ENCODE measurements around the gene RNF7.

The RNF7 gene

DNA sequence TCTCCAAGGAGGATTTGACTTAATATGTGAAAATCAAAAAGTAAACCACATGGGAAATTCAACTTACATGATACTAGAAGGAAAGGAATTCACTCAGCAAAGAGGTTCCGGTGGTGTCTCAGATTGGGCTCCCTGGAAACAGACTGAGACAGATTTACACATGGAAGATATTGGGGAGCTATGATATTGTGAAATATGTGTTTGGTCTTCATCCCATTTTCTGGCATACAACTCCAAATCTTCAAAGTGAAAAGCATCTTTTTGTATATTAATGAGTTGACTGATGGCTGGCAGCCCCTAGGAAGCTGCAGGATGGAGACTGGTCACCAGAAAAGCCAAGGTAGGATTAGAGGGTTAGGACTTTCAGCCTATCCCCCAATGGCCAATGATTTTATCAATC is 54.4 kb downstream of the RNF7 start:
- Histone ChIP-seq H3K23ac (ENCODE audit: low read length) (no peak overlapping the region), H3K79me2 (ENCODE audit: control insufficient read depth, insufficient read depth, low read length) (no peaks in the 10 kb centered on the region), H3K9ac (ENCODE audit: low read length) (no peak overlapping the region), H4K8ac (ENCODE audit: low read depth, low read length) (no peak overlapping the region), H4K5ac (ENCODE audit: low read length) (no peak overlapping the region), H3K18ac (ENCODE audit: low read length) (no peak overlapping the region), H3K27ac (ENCODE audit: low read depth, low read length) (no peak overlapping the region), H3K4me1 (ENCODE audit: control insufficient read depth, low read depth, low read length) (peaks cover 2% of the 10 kb centered on the region), H3K4me3 (ENCODE audit: low read length) (no peak overlapping the region), H2AK5ac (ENCODE audit: low read length) (no peak overlapping the region), H3K79me1 (ENCODE audit: low read length) (no peaks in the 10 kb centered on the region), H3K4me2 (ENCODE audit: low read length) (no peak overlapping the region), H3K4ac (ENCODE audit: low read depth, low read length) (no peak overlapping the region), H2BK5ac (ENCODE audit: low read length) (no peak overlapping the region), H3K56ac (ENCODE audit: low read length) (no peak overlapping the region), H2BK15ac (replicated peaks; ENCODE audit: low read depth) (no peak overlapping the region), H3K27me3 (ENCODE audit: insufficient read depth, low read length, poor library complexity) (no peaks in the 10 kb centered on the region), H2BK120ac (ENCODE audit: low read depth, low read length) (no peak overlapping the region), H3K36me3 (ENCODE audit: control insufficient read depth, insufficient read depth, low read length) (no peaks in the 10 kb centered on the region)
- DNase-seq, result no peak
- no CpG with 5 or more reads among the region's 1 CpG for WGBS (ENCODE audit: extremely low coverage, insufficient coverage, low lambda C conversion rate)

GRCh38 chr3:141793476-141794260 is 55.6 kb downstream of the RNF7 start:
- no peak overlapping the region for H3K18ac ChIP-seq (ENCODE audit: low read length)
- peak; percentile 44 for DNase-seq
- WGBS (ENCODE audit: extremely low coverage, insufficient coverage, low lambda C conversion rate), result no CpG with 5 or more reads among the region's 8 CpGs

DNA sequence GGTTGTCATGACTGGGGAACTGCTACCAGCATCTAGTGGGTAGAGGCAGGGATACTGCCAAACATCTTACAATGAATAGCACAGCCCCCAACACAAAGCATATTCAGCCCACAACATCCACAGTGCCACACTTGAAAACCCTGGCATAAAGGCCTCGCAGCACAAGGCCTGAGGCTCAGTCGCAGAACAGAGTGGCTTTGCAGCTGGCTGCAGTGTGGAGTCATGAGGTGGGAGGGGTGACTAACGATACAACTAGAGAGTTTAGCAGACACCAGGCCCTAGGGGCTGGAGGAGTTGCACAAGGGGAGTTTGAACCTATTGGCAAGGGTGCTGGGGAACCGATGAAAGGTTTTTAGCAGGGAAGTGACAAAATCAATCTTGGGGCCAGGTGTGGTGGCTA is 57.2 kb downstream of the RNF7 start:
- H2BK5ac ChIP-seq (ENCODE audit: low read length), result no peak overlapping the region
- H3K9ac ChIP-seq (ENCODE audit: low read length), result no peak overlapping the region
- DNase-seq, result peak; percentile 16
- H3K36me3 ChIP-seq (ENCODE audit: control insufficient read depth, insufficient read depth, low read length), result no peaks in the 10 kb centered on the region
- H3K79me1 ChIP-seq (ENCODE audit: low read length), result no peaks in the 10 kb centered on the region
- H3K4me3 ChIP-seq (ENCODE audit: low read length), result no peak overlapping the region
- no peaks in the 10 kb centered on the region for H3K27me3 ChIP-seq (ENCODE audit: insufficient read depth, low read length, poor library complexity)
- H2AK5ac ChIP-seq (ENCODE audit: low read length), result no peak overlapping the region
- no CpG with 5 or more reads among the region's 4 CpGs for WGBS (ENCODE audit: extremely low coverage, insufficient coverage, low lambda C conversion rate)
- no peak overlapping the region for H4K5ac ChIP-seq (ENCODE audit: low read length)
- peak overlapping the region; percentile 51 for H3K56ac ChIP-seq (ENCODE audit: low read length)
- H3K23ac ChIP-seq (ENCODE audit: low read length), result no peak overlapping the region
- H3K4me2 ChIP-seq (ENCODE audit: low read length), result no peak overlapping the region
- H4K8ac ChIP-seq (ENCODE audit: low read depth, low read length), result no peak overlapping the region
- no peak overlapping the region for H2BK120ac ChIP-seq (ENCODE audit: low read depth, low read length)
- no peaks in the 10 kb centered on the region for H3K79me2 ChIP-seq (ENCODE audit: control insufficient read depth, insufficient read depth, low read length)
- no peak overlapping the region for H3K18ac ChIP-seq (ENCODE audit: low read length)
- no peak overlapping the region for H3K27ac ChIP-seq (ENCODE audit: low read depth, low read length)
- no peak overlapping the region for H2BK15ac ChIP-seq (replicated peaks; ENCODE audit: low read depth)
- no peak overlapping the region for H3K4ac ChIP-seq (ENCODE audit: low read depth, low read length)
- peaks cover 8% of the 10 kb centered on the region for H3K4me1 ChIP-seq (ENCODE audit: control insufficient read depth, low read depth, low read length)

More at GRCh38 chr3:141793476-141794260, 55.6 kb downstream of the RNF7 start:
- H3K79me1 ChIP-seq (ENCODE audit: low read length), result no peaks in the 10 kb centered on the region
- no peak overlapping the region for H2BK15ac ChIP-seq (replicated peaks; ENCODE audit: low read depth)
- no peak overlapping the region for H2BK120ac ChIP-seq (ENCODE audit: low read depth, low read length)
- H3K4me3 ChIP-seq (ENCODE audit: low read length), result no peak overlapping the region
- no peak overlapping the region for H3K4ac ChIP-seq (ENCODE audit: low read depth, low read length)
- no peak overlapping the region for H4K8ac ChIP-seq (ENCODE audit: low read depth, low read length)
- H2BK5ac ChIP-seq (ENCODE audit: low read length), result no peak overlapping the region
- no peak overlapping the region for H4K5ac ChIP-seq (ENCODE audit: low read length)
- H3K4me1 ChIP-seq (ENCODE audit: control insufficient read depth, low read depth, low read length), result peaks cover 8% of the 10 kb centered on the region
- no peak overlapping the region for H2AK5ac ChIP-seq (ENCODE audit: low read length)
- no peaks in the 10 kb centered on the region for H3K27me3 ChIP-seq (ENCODE audit: insufficient read depth, low read length, poor library complexity)
- no peak overlapping the region for H3K56ac ChIP-seq (ENCODE audit: low read length)
- no peak overlapping the region for H3K27ac ChIP-seq (ENCODE audit: low read depth, low read length)
- H3K36me3 ChIP-seq (ENCODE audit: control insufficient read depth, insufficient read depth, low read length), result no peaks in the 10 kb centered on the region
- no peak overlapping the region for H3K23ac ChIP-seq (ENCODE audit: low read length)
- H3K79me2 ChIP-seq (ENCODE audit: control insufficient read depth, insufficient read depth, low read length), result no peaks in the 10 kb centered on the region
- no peak overlapping the region for H3K9ac ChIP-seq (ENCODE audit: low read length)
- H3K4me2 ChIP-seq (ENCODE audit: low read length), result no peak overlapping the region

DNA sequence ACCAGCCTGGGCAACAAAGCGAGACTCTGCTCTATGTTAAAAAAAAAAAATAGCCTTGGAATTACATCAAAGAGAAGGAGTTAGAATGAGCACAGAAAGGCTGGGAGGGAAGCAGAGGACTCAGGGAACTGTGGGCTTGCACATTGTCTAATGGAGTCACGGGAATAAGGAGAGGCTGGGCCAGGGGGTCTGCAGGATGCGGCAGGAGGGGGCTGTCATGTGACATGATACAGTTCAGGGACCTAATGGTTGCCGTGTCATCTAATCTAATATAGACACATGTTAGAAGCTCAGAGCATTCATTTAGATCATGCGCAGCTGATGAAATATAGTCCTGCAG is 57.6 kb downstream of the RNF7 start:
- DNase-seq, result no peak
- Histone ChIP-seq H2BK120ac (ENCODE audit: low read depth, low read length) (no peak overlapping the region), H4K5ac (ENCODE audit: low read length) (no peak overlapping the region), H3K23ac (ENCODE audit: low read length) (no peak overlapping the region), H3K56ac (ENCODE audit: low read length) (no peak overlapping the region), H3K36me3 (ENCODE audit: control insufficient read depth, insufficient read depth, low read length) (no peaks in the 10 kb centered on the region), H3K4me1 (ENCODE audit: control insufficient read depth, low read depth, low read length) (peaks cover 8% of the 10 kb centered on the region), H4K8ac (ENCODE audit: low read depth, low read length) (no peak overlapping the region), H3K4me2 (ENCODE audit: low read length) (no peak overlapping the region), H3K18ac (ENCODE audit: low read length) (no peak overlapping the region), H2BK15ac (replicated peaks; ENCODE audit: low read depth) (no peak overlapping the region), H3K9ac (ENCODE audit: low read length) (no peak overlapping the region), H3K79me2 (ENCODE audit: control insufficient read depth, insufficient read depth, low read length) (no peaks in the 10 kb centered on the region), H3K27me3 (ENCODE audit: insufficient read depth, low read length, poor library complexity) (no peaks in the 10 kb centered on the region), H3K4me3 (ENCODE audit: low read length) (no peak overlapping the region), H3K4ac (ENCODE audit: low read depth, low read length) (no peak overlapping the region), H2BK5ac (ENCODE audit: low read length) (no peak overlapping the region), H3K79me1 (ENCODE audit: low read length) (no peaks in the 10 kb centered on the region), H3K27ac (ENCODE audit: low read depth, low read length) (no peak overlapping the region), H2AK5ac (ENCODE audit: low read length) (no peak overlapping the region)
- WGBS (ENCODE audit: extremely low coverage, insufficient coverage, low lambda C conversion rate), result no CpG with 5 or more reads among the region's 5 CpGs

DNA sequence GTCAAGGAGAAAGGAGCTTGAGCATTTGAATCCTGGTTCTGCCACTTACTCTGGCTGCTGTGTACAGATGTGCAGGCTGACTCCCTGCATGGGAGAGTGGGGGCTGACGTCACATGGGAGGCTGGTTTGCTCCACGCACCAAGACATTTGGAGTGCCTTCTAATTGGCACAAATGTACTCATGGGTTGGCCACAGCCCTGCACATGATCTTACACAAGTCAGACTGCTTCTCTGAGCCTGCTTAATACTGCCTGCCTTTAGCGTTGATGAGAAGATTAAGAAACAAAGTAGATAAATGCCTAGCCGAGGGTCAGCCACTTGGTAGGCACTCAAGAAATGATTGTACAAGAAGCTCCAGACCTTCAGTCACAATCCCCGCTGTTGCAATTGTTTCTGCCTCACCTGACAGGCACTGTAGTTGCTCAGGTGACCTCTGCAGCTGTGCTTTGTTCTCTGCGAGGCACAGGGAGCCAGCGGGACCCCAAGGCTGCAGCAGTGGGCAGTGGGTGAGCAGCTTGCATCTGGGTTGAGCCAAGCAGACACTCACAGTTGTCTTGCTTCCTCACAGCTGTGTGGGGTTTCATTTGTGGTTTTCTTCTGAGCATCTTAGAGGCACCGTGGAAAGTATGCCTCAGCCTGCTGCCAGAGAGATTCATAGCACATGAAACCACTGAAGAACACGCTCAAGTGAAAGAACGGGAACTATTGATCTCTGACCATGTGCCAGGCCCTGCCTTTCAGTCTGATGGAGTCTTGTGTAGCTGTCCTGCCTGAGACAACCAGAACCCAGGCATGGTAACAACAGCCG is 58.2 kb downstream of the RNF7 start:
- Histone ChIP-seq H3K79me2 (ENCODE audit: control insufficient read depth, insufficient read depth, low read length) (no peaks in the 10 kb centered on the region), H4K5ac (ENCODE audit: low read length) (peak overlapping the region; percentile 8), H3K27ac (ENCODE audit: low read depth, low read length) (no peak overlapping the region), H2AK5ac (ENCODE audit: low read length) (no peak overlapping the region), H2BK5ac (ENCODE audit: low read length) (no peak overlapping the region), H2BK120ac (ENCODE audit: low read depth, low read length) (no peak overlapping the region), H3K79me1 (ENCODE audit: low read length) (no peaks in the 10 kb centered on the region), H3K9ac (ENCODE audit: low read length) (no peak overlapping the region), H3K4me1 (ENCODE audit: control insufficient read depth, low read depth, low read length) (peaks cover 8% of the 10 kb centered on the region), H4K8ac (ENCODE audit: low read depth, low read length) (no peak overlapping the region), H3K4me2 (ENCODE audit: low read length) (no peak overlapping the region), H3K4me3 (ENCODE audit: low read length) (no peak overlapping the region), H3K23ac (ENCODE audit: low read length) (no peak overlapping the region), H3K36me3 (ENCODE audit: control insufficient read depth, insufficient read depth, low read length) (no peaks in the 10 kb centered on the region), H2BK15ac (replicated peaks; ENCODE audit: low read depth) (no peak overlapping the region), H3K27me3 (ENCODE audit: insufficient read depth, low read length, poor library complexity) (no peaks in the 10 kb centered on the region), H3K56ac (ENCODE audit: low read length) (peak overlapping the region; percentile 86), H3K4ac (ENCODE audit: low read depth, low read length) (no peak overlapping the region), H3K18ac (ENCODE audit: low read length) (no peak overlapping the region)
- no CpG with 5 or more reads among the region's 11 CpGs for WGBS (ENCODE audit: extremely low coverage, insufficient coverage, low lambda C conversion rate)
- DNase-seq, result peak; percentile 8
